K562 (cell line): ENCODE data around the gene CCT3. TPM values are rescaled to one million over a fixed set of nuclear protein-coding genes. Genes with fewer than 3 reads are reported as not detected.
A peak's percentile ranks its signal among the peaks of the same experiment; 100 is the strongest.

ENCODE experiments used
- ATAC-seq: fragments of 200-7000 bp; cut with Tn5 transposase; 3 replicates; pipeline ENCODE4 v1.9.1; 2020; ENCODE audit warnings: moderate library complexity
- BruUV-seq: library from RNA; stranded (reverse); fragments of 400-500 nt; replicated peaks from 2 replicates; lab custom pipeline; 2021; lab: Mats Ljungman, UMichigan
- CTCF ChIA-PET: fragments of 300-600 bp; formaldehyde crosslinking; extraction: SDS; loops from one replicate; lab custom pipeline; 2021; ENCODE audit warnings: low intra/inter-chr PET ratio; lab: Yijun Ruan, JAX
- POLR2A ChIA-PET: fragments of 300-600, 350-650 bp; sonication (Branson Sonifier 250); formaldehyde crosslinking; extraction: SDS; loops from one replicate; lab custom pipeline; 2021; ENCODE audit warnings: antibody characterized with exemption, inconsistent platforms; lab: Yijun Ruan, JAX
- DNase-seq, 4 experiments: peaks; one replicate each; pipeline versions ENCODE4 v3.0.0 to v3.0.0-alpha.2; 2011 to 2018; ENCODE audit warnings: low spot score in 3 of 4, mixed read lengths in 3 of 4; ENCODE audit errors: extremely low read depth in 1 of 4
- FAIRE-seq: peaks from 2 replicates; lab custom pipeline; 2011; peaks lifted over from hg19 to GRCh38; lab: Jason Lieb, UNC
- H2AFZ ChIP-seq: 2 replicates; pipeline ENCODE4 v1.6.0; 2011; ENCODE audit warnings: low read depth, low read length, control low read depth, inconsistent platforms
- H3K27ac ChIP-seq: fragments of 200-600 bp; 3 replicates; pipeline ENCODE4 v1.8.0; 2011; ENCODE audit warnings: low read depth, mild to moderate bottlenecking, control low read depth, inconsistent platforms, low read length, moderate library complexity, mixed read lengths; ENCODE audit errors: extremely low read depth
- H3K27me3 ChIP-seq, 2 experiments: fragments of 300-600 bp in 1 of 2; 2 replicates in 1 of 2; 3 replicates in 1 of 2; pipeline versions ENCODE4 v1.6.0 to v1.8.0; 2011; ENCODE audit warnings: inconsistent platforms in 2 of 2, low read length in 2 of 2, mild to moderate bottlenecking in 1 of 2, mixed read lengths in 1 of 2, moderate library complexity in 1 of 2; ENCODE audit not compliant: control insufficient read depth in 2 of 2, insufficient read depth in 2 of 2
- H3K36me3 ChIP-seq: fragments of 300-600 bp; 3 replicates; pipeline ENCODE4 v1.8.0; 2011; ENCODE audit warnings: mild to moderate bottlenecking, low read length, inconsistent platforms; ENCODE audit not compliant: control insufficient read depth, insufficient read depth
- H3K4me1 ChIP-seq, 2 experiments: fragments of 200-600 bp in 1 of 2; replicated peaks in 1 of 2; 2 replicates in 1 of 2; 3 replicates in 1 of 2; pipeline versions ENCODE4 v1.5.1 to v1.8.0; 2011; ENCODE audit warnings: inconsistent platforms in 2 of 2, low read length in 2 of 2, mild to moderate bottlenecking in 1 of 2, mixed read lengths in 1 of 2, moderate library complexity in 1 of 2; ENCODE audit not compliant: control insufficient read depth in 2 of 2, insufficient read depth in 2 of 2
- H3K4me2 ChIP-seq: 2 replicates; pipeline ENCODE4 v1.6.1; 2011; ENCODE audit warnings: low read length, control low read depth, inconsistent platforms, mixed read lengths; ENCODE audit not compliant: insufficient read depth
- H3K4me3 ChIP-seq: fragments of 200-600 bp; sonication (generic), shearing (Covaris generic); 2 replicates; pipeline ENCODE4 v1.5.1; 2016; ENCODE audit warnings: control low read depth, inconsistent platforms
- H3K79me2 ChIP-seq: fragments of 200-600 bp; 3 replicates; pipeline ENCODE4 v1.8.0; 2011; ENCODE audit warnings: low read length, inconsistent platforms; ENCODE audit not compliant: control insufficient read depth, insufficient read depth
- H3K9ac ChIP-seq, 2 experiments: 2 replicates each; pipeline versions ENCODE4 v1.6.0 to v1.6.1; 2011; ENCODE audit warnings: low read depth in 2 of 2, low read length in 2 of 2, control low read depth in 1 of 2, inconsistent platforms in 1 of 2, mild to moderate bottlenecking in 1 of 2, mixed read lengths in 1 of 2; ENCODE audit not compliant: insufficient read depth in 1 of 2
- H3K9me1 ChIP-seq: one replicate; pipeline ENCODE4 v1.6.0; 2011; ENCODE audit warnings: inconsistent platforms, mild to moderate bottlenecking, low read length, moderate library complexity; ENCODE audit not compliant: control insufficient read depth, insufficient read depth
- H3K9me3 ChIP-seq: replicated peaks from 2 replicates; pipeline ENCODE4 v1.5.1; 2011; ENCODE audit warnings: low read depth, low read length, inconsistent platforms; ENCODE audit not compliant: control insufficient read depth, insufficient read depth
- H4K20me1 ChIP-seq: replicated peaks from 2 replicates; pipeline ENCODE4 v1.6.1; 2011; ENCODE audit warnings: low read length, inconsistent platforms, mixed read lengths; ENCODE audit not compliant: control insufficient read depth, insufficient read depth
- CBFB ChIP-seq: sonication (generic); formaldehyde crosslinking; IDR thresholded peaks from 2 replicates; pipeline ENCODE4 v1.4.0; 2020; ENCODE audit warnings: mild to moderate bottlenecking, missing genetic modification reagents
- CHD1 ChIP-seq: fragments of 200-600 bp; sonication (generic); IDR thresholded peaks from one replicate; pipeline ENCODE4 v1.6.1; 2012; ENCODE audit warnings: mild to moderate bottlenecking, moderate library complexity, low read length, inconsistent platforms
- POLR2G ChIP-seq: fragments of 200-400 bp; formaldehyde crosslinking; IDR thresholded peaks from 2 replicates; pipeline ENCODE4 v1.6.1; 2017; ENCODE audit warnings: low read depth, mild to moderate bottlenecking, antibody characterized with exemption, low read length, moderate library complexity
- RBM17 ChIP-seq: fragments of 200-400 bp; formaldehyde crosslinking; IDR thresholded peaks from 2 replicates; pipeline ENCODE4 v1.6.1; 2017; ENCODE audit warnings: low read depth, mild to moderate bottlenecking, low read length, borderline replicate concordance
- SMAD2 ChIP-seq: fragments of 150-350 bp; IDR thresholded peaks from 2 replicates; pipeline ENCODE4 v1.6.1; 2014; ENCODE audit warnings: low read depth, mild to moderate bottlenecking, low read length
- SMARCE1 ChIP-seq: fragments of 450-650 bp; IDR thresholded peaks from 2 replicates; pipeline ENCODE4 v1.7.1; 2016; ENCODE audit warnings: mild to moderate bottlenecking
- TSC22D4 ChIP-seq: fragments of 450-650 bp; IDR thresholded peaks from 2 replicates; pipeline ENCODE4 v1.6.1; 2016; ENCODE audit warnings: missing genetic modification characterization, missing biosample characterization, control low read depth
- VEZF1 ChIP-seq: fragments of 200-800 bp; sonication (Bioruptor generic); IDR thresholded peaks from 2 replicates; pipeline ENCODE4 v1.6.1; 2017; ENCODE audit warnings: missing genetic modification characterization, missing compliant biosample characterization
- ZNF197 ChIP-seq: fragments of 200-800 bp; sonication (Bioruptor generic); IDR thresholded peaks from 2 replicates; pipeline ENCODE4 v1.6.1; 2016; ENCODE audit warnings: low read depth, missing genetic modification characterization, missing compliant biosample characterization
- WGBS: fragments of 100-300 bp; shearing (Covaris generic); methylation state at CpG from one replicate; pipeline ENCODE4 v1.1.6; 2016; ENCODE audit warnings: low coverage, mixed read lengths; ENCODE audit not compliant: insufficient coverage; ENCODE audit errors: missing lambda C conversion rate; 5-methylcytosine and 5-hydroxymethylcytosine counted together
- in situ Hi-C: fragments of 300-500 bp; cut with MboI; formaldehyde crosslinking; loops from 4 replicates; pipeline ENCODE4 v1.15.0; 2018; ENCODE audit warnings: inconsistent platforms, mixed read lengths
- intact Hi-C: fragments of 100-400 bp; cut with micrococcal nuclease; formaldehyde crosslinking; loops from 2 replicates; pipeline ENCODE4 v1.14.2; 2022
- polyA plus RNA-seq, 8 experiments: library from polyadenylated mRNA; depleted of rRNA in 4 of 8; stranded (reverse) in 5 of 8; unstranded in 3 of 8; fragments of >200 nt; fragmentation: Nextera tagmentation in 2 of 8; fragmentation: Illumina TruSeq in 1 of 8; extraction: Ambion mirVana in 2 of 8; extraction: Trizol in 1 of 8; gene quantifications; 2 replicates each; pipeline versions ENCODE4 v1.2.1 to v1.2.3, GENCODE V29; 2011 to 2014; ENCODE audit warnings: inconsistent platforms in 1 of 8, missing spikeins in 1 of 8
- total RNA-seq, 7 experiments: library from RNA; depleted of rRNA in 6 of 7; stranded (reverse); fragments of >200 nt in 6 of 7; fragmentation: Illumina TruSeq in 2 of 7; extraction: Trizol in 2 of 7; gene quantifications; 2 replicates each; pipeline versions ENCODE4 v1.2.1 to v1.2.3, GENCODE V29; 2011 to 2021; ENCODE audit warnings: low replicate concordance in 1 of 7
- TF ChIP-seq, protein P1 (sequence below): fragments of 200-600 bp; sonication (generic); IDR thresholded peaks from one replicate; pipeline ENCODE4 v1.6.1; 2012; ENCODE audit warnings: mild to moderate bottlenecking, low read depth, low read length, inconsistent platforms

CCT3 gene
- total and polyA plus RNA-seq, 9 of the 15 experiments (the other 6 are each of a cell fraction or from before 2014, with no cell fraction given): 475 to 1,167 (median 610) TPM

- Histone ChIP-seq H3K4me2 (no peak overlapping the region), H3K79me2 (no peaks in the 10 kb centered on the region), H3K9me3 (no peaks in the 10 kb centered on the region), H3K36me3 (no peaks in the 10 kb centered on the region), H3K27me3 (peaks cover under 1 to 8% of the 10 kb centered on the region in 2 experiments; a peak in 3 of 5 replicates), H3K9ac (peak overlapping the region in 1 of 2 experiments; percentile 0; a peak in 1 of 4 replicates), H3K4me1 (peaks cover 8% of the 10 kb centered on the region in 2 experiments; a peak in 4 of 5 replicates), H2AFZ (no peak overlapping the region), H3K27ac (no peak overlapping the region), H4K20me1 (peaks cover 4% of the 10 kb centered on the region), H3K4me3 (no peak overlapping the region), H3K9me1 (no peaks in the 10 kb centered on the region)
- no peak for ATAC-seq
- in situ Hi-C loops (no loop called here), intact Hi-C loops (loop anchor here (2.0 kb wide), 1 partner anchor 226 kb away; no protein-coding TSS in a partner anchor)
- no peak for DNase-seq
- BruUV-seq: no TSS peak
- no peak for FAIRE-seq
- CTCF ChIA-PET: interaction anchor here (0.6 to 10.1 kb wide), 5 partner anchors 58 to 227 kb away, joined by 3 to 240 read pairs (median 4); no protein-coding TSS in a partner anchor
- POLR2A ChIA-PET: no interaction called here
- 7% methylated on average over 7 of the region's 7 CpGs for WGBS
- TF ChIP-seq ZNF197 (CRISPR knock-in tag) (no peak), POLR2G (no peak), VEZF1 (CRISPR knock-in tag) (no peak), TSC22D4 (tag) (no peak), SMAD2 (no peak), CBFB (CRISPR knock-in tag) (no peak), SMARCE1 (no peak), CHD1 (no peak), RBM17 (no peak)
- TF ChIP-seq, protein P1, sequence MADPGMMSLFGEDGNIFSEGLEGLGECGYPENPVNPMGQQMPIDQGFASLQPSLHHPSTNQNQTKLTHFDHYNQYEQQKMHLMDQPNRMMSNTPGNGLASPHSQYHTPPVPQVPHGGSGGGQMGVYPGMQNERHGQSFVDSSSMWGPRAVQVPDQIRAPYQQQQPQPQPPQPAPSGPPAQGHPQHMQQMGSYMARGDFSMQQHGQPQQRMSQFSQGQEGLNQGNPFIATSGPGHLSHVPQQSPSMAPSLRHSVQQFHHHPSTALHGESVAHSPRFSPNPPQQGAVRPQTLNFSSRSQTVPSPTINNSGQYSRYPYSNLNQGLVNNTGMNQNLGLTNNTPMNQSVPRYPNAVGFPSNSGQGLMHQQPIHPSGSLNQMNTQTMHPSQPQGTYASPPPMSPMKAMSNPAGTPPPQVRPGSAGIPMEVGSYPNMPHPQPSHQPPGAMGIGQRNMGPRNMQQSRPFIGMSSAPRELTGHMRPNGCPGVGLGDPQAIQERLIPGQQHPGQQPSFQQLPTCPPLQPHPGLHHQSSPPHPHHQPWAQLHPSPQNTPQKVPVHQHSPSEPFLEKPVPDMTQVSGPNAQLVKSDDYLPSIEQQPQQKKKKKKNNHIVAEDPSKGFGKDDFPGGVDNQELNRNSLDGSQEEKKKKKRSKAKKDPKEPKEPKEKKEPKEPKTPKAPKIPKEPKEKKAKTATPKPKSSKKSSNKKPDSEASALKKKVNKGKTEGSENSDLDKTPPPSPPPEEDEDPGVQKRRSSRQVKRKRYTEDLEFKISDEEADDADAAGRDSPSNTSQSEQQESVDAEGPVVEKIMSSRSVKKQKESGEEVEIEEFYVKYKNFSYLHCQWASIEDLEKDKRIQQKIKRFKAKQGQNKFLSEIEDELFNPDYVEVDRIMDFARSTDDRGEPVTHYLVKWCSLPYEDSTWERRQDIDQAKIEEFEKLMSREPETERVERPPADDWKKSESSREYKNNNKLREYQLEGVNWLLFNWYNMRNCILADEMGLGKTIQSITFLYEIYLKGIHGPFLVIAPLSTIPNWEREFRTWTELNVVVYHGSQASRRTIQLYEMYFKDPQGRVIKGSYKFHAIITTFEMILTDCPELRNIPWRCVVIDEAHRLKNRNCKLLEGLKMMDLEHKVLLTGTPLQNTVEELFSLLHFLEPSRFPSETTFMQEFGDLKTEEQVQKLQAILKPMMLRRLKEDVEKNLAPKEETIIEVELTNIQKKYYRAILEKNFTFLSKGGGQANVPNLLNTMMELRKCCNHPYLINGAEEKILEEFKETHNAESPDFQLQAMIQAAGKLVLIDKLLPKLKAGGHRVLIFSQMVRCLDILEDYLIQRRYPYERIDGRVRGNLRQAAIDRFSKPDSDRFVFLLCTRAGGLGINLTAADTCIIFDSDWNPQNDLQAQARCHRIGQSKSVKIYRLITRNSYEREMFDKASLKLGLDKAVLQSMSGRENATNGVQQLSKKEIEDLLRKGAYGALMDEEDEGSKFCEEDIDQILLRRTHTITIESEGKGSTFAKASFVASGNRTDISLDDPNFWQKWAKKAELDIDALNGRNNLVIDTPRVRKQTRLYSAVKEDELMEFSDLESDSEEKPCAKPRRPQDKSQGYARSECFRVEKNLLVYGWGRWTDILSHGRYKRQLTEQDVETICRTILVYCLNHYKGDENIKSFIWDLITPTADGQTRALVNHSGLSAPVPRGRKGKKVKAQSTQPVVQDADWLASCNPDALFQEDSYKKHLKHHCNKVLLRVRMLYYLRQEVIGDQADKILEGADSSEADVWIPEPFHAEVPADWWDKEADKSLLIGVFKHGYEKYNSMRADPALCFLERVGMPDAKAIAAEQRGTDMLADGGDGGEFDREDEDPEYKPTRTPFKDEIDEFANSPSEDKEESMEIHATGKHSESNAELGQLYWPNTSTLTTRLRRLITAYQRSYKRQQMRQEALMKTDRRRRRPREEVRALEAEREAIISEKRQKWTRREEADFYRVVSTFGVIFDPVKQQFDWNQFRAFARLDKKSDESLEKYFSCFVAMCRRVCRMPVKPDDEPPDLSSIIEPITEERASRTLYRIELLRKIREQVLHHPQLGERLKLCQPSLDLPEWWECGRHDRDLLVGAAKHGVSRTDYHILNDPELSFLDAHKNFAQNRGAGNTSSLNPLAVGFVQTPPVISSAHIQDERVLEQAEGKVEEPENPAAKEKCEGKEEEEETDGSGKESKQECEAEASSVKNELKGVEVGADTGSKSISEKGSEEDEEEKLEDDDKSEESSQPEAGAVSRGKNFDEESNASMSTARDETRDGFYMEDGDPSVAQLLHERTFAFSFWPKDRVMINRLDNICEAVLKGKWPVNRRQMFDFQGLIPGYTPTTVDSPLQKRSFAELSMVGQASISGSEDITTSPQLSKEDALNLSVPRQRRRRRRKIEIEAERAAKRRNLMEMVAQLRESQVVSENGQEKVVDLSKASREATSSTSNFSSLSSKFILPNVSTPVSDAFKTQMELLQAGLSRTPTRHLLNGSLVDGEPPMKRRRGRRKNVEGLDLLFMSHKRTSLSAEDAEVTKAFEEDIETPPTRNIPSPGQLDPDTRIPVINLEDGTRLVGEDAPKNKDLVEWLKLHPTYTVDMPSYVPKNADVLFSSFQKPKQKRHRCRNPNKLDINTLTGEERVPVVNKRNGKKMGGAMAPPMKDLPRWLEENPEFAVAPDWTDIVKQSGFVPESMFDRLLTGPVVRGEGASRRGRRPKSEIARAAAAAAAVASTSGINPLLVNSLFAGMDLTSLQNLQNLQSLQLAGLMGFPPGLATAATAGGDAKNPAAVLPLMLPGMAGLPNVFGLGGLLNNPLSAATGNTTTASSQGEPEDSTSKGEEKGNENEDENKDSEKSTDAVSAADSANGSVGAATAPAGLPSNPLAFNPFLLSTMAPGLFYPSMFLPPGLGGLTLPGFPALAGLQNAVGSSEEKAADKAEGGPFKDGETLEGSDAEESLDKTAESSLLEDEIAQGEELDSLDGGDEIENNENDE: no peak
Observed at GRCh38 chr1:156382561-156382960, 44.5 kb upstream of the CCT3 start.
